ENCODE results near the gene CSGALNACT2. TPM values are rescaled to one million over a fixed set of nuclear protein-coding genes. Genes with fewer than 3 reads are reported as not detected.

CSGALNACT2 gene
- total and polyA plus RNA-seq, 4 experiments from 2014 or later: 21.1 to 48.2 (median 34.4) TPM

GRCh38 chr10:43122096-43122495, 16.1 kb upstream of the CSGALNACT2 start:
- Histone ChIP-seq H3K27ac (ENCODE audit: low read depth, low read length) (no peak overlapping the region), H3K27me3 (ENCODE audit: insufficient read depth, low read length) (no peaks in the 10 kb centered on the region), H3K9me3 (ENCODE audit: control insufficient read depth in 1 of 2, low read length in 2 of 2) (no peaks in the 10 kb centered on the region), H3K4me3 (ENCODE audit: low read length in 2 of 2) (no peak overlapping the region), H3K4me1 (ENCODE audit: insufficient read depth, low read length) (peaks cover 21% of the 10 kb centered on the region), H3K36me3 (ENCODE audit: insufficient read depth, low read length) (no peaks in the 10 kb centered on the region)
- H3K36me3 Mint-ChIP-seq: no peaks in the 10 kb centered on the region
- H3K27ac Mint-ChIP-seq: peak overlapping the region in 3 of 7 donors; percentile 16 to 95 (median 35)
- no peak for DNase-seq
- no peak overlapping the region for H3K4me3 Mint-ChIP-seq
- intact Hi-C loops (cut with micrococcal nuclease): no loop called here
- POLR2A ChIA-PET (ENCODE audit: partially characterized antibody): interaction anchor here (0.6 to 4.3 kb wide), 2 partner anchors 16 to 335 kb away, joined by 4 to 39 read pairs; partner anchors contain the start of gene CSGALNACT2
- H3K27me3 Mint-ChIP-seq: peaks cover 0 to 1% of the 10 kb centered on the region in 2 donors
- peaks cover 17 to 28% (median 24%) of the 10 kb centered on the region in 4 donors for H3K4me1 Mint-ChIP-seq
- CTCF ChIA-PET (ENCODE audit: partially characterized antibody): interaction anchor here (1.0 kb wide), 1 partner anchor 16 kb away, joined by 3 read pairs; the partner anchor contains the start of gene CSGALNACT2
- H3K9me3 Mint-ChIP-seq: no peaks in the 10 kb centered on the region

- ChIA-PET POLR2A (ENCODE audit: partially characterized antibody) (interaction anchor here (0.6 to 4.3 kb wide), 2 partner anchors 15 to 334 kb away, joined by 4 to 39 read pairs; partner anchors contain the start of gene CSGALNACT2), CTCF (ENCODE audit: partially characterized antibody) (interaction anchor here (1.0 kb wide), 1 partner anchor 15 kb away, joined by 3 read pairs; the partner anchor contains the start of gene CSGALNACT2)
- no peak overlapping the region for H3K4me3 Mint-ChIP-seq
- Histone ChIP-seq H3K4me3 (ENCODE audit: low read length in 2 of 2) (no peak overlapping the region), H3K27ac (ENCODE audit: low read depth, low read length) (no peak overlapping the region), H3K9me3 (ENCODE audit: control insufficient read depth in 1 of 2, low read length in 2 of 2) (no peaks in the 10 kb centered on the region), H3K36me3 (ENCODE audit: insufficient read depth, low read length) (no peaks in the 10 kb centered on the region), H3K4me1 (ENCODE audit: insufficient read depth, low read length) (peaks cover 21% of the 10 kb centered on the region), H3K27me3 (ENCODE audit: insufficient read depth, low read length) (no peaks in the 10 kb centered on the region)
- no peak for DNase-seq
- no peaks in the 10 kb centered on the region for H3K9me3 Mint-ChIP-seq
- H3K27me3 Mint-ChIP-seq: peaks cover 0 to 1% of the 10 kb centered on the region in 2 donors
- H3K4me1 Mint-ChIP-seq: peaks cover 17 to 32% (median 24%) of the 10 kb centered on the region in 4 donors
- H3K27ac Mint-ChIP-seq: no peak overlapping the region
- intact Hi-C loops (cut with micrococcal nuclease): no loop called here
- H3K36me3 Mint-ChIP-seq: no peaks in the 10 kb centered on the region
Observed at GRCh38 chr10:43122826-43123225, 15.4 kb upstream of the CSGALNACT2 start.

- no peaks in the 10 kb centered on the region for H3K27me3 ChIP-seq (ENCODE audit: insufficient read depth, low read length)
- Mint-ChIP-seq H3K4me1 (peaks cover 17 to 32% (median 24%) of the 10 kb centered on the region in 4 donors), H3K27ac (peak overlapping the region in 2 of 7 donors; percentile 17 to 70), H3K4me3 (no peak overlapping the region), H3K9me3 (no peaks in the 10 kb centered on the region), H3K36me3 (no peaks in the 10 kb centered on the region), H3K27me3 (peaks cover 0 to 1% of the 10 kb centered on the region in 2 donors)
- H3K4me3 ChIP-seq (ENCODE audit: low read length in 2 of 2): no peak overlapping the region
- DNase-seq: no peak
- H3K27ac ChIP-seq (ENCODE audit: low read depth, low read length): no peak overlapping the region
- intact Hi-C loops (cut with micrococcal nuclease): no loop called here
- H3K9me3 ChIP-seq (ENCODE audit: control insufficient read depth in 1 of 2, low read length in 2 of 2): no peaks in the 10 kb centered on the region
- POLR2A ChIA-PET (ENCODE audit: partially characterized antibody): interaction anchor here (1.0 to 4.3 kb wide), 2 partner anchors 15 kb away, joined by 5 to 39 read pairs; partner anchors contain the start of gene CSGALNACT2
- CTCF ChIA-PET (ENCODE audit: partially characterized antibody): interaction anchor here (1.0 to 1.3 kb wide), 2 partner anchors 14 to 169 kb away, joined by 3 read pairs; partner anchors contain the start of gene CSGALNACT2
- no peaks in the 10 kb centered on the region for H3K36me3 ChIP-seq (ENCODE audit: insufficient read depth, low read length)
- H3K4me1 ChIP-seq (ENCODE audit: insufficient read depth, low read length): peaks cover 21% of the 10 kb centered on the region
Observed at GRCh38 chr10:43123361-43124093, 14.7 kb upstream of the CSGALNACT2 start.

DNA sequence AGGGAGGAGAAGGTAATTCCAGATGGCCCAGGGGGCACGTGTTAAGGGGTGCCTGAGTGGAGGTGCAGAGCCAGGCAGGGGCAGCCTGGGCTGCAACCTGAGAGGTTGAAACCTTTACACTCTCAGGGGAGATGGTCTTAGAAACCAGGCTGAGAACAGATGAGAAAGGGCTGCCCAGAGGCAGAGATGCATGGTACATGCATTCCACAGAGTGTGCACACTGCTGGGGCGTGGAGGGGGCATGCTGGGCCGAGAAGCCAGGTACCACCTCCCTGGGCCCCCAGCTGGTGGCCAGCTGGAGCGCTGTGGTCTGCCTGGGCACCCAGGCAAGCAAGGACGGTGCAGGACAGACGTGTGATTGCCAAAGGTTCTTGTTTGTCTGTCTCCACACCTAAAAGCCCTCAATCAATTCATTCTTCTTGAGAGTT, 14.1 kb upstream of the CSGALNACT2 start:
- no peaks in the 10 kb centered on the region for H3K27me3 ChIP-seq (ENCODE audit: insufficient read depth, low read length)
- H3K9me3 Mint-ChIP-seq: no peaks in the 10 kb centered on the region
- no peaks in the 10 kb centered on the region for H3K36me3 ChIP-seq (ENCODE audit: insufficient read depth, low read length)
- no peak overlapping the region for H3K4me3 ChIP-seq (ENCODE audit: low read length in 2 of 2)
- H3K27ac ChIP-seq (ENCODE audit: low read depth, low read length): no peak overlapping the region
- CTCF ChIA-PET (ENCODE audit: partially characterized antibody): interaction anchor here (1.3 kb wide), 1 partner anchor 168 kb away, joined by 3 read pairs; no protein-coding TSS in a partner anchor
- no peak overlapping the region for H3K4me3 Mint-ChIP-seq
- intact Hi-C loops (cut with micrococcal nuclease): no loop called here
- H3K27ac Mint-ChIP-seq: peak overlapping the region in 2 of 7 donors; percentile 17 to 70
- peaks cover 21% of the 10 kb centered on the region for H3K4me1 ChIP-seq (ENCODE audit: insufficient read depth, low read length)
- H3K27me3 Mint-ChIP-seq: peaks cover 0 to 1% of the 10 kb centered on the region in 2 donors
- no peak for DNase-seq
- POLR2A ChIA-PET (ENCODE audit: partially characterized antibody): interaction anchor here (1.0 kb wide), 1 partner anchor 14 kb away, joined by 5 read pairs; the partner anchor contains the start of gene CSGALNACT2
- H3K36me3 Mint-ChIP-seq: no peaks in the 10 kb centered on the region
- peaks cover 17 to 33% (median 24%) of the 10 kb centered on the region in 4 donors for H3K4me1 Mint-ChIP-seq
- H3K9me3 ChIP-seq (ENCODE audit: control insufficient read depth in 1 of 2, low read length in 2 of 2): no peaks in the 10 kb centered on the region

GRCh38 chr10:43124574-43125273, 13.5 kb upstream of the CSGALNACT2 start:
- no peak for DNase-seq
- peaks cover 21% of the 10 kb centered on the region for H3K4me1 ChIP-seq (ENCODE audit: insufficient read depth, low read length)

GRCh38 chr10:43125274-43125845, 12.9 kb upstream of the CSGALNACT2 start:
- Histone ChIP-seq H3K9me3 (ENCODE audit: control insufficient read depth in 1 of 2, low read length in 2 of 2) (no peaks in the 10 kb centered on the region), H3K27ac (ENCODE audit: low read depth, low read length) (no peak overlapping the region), H3K4me1 (ENCODE audit: insufficient read depth, low read length) (peaks cover 18% of the 10 kb centered on the region), H3K27me3 (ENCODE audit: insufficient read depth, low read length) (no peaks in the 10 kb centered on the region), H3K4me3 (ENCODE audit: low read length in 2 of 2) (no peak overlapping the region), H3K36me3 (ENCODE audit: insufficient read depth, low read length) (no peaks in the 10 kb centered on the region)
- Mint-ChIP-seq H3K27ac (peak overlapping the region in 2 of 7 donors; percentile 57 to 68), H3K4me3 (no peak overlapping the region), H3K27me3 (peaks cover 0 to 1% of the 10 kb centered on the region in 2 donors), H3K36me3 (no peaks in the 10 kb centered on the region), H3K4me1 (peaks cover 18 to 36% (median 21%) of the 10 kb centered on the region in 4 donors), H3K9me3 (no peaks in the 10 kb centered on the region)
- CTCF ChIA-PET (ENCODE audit: partially characterized antibody): no interaction called here
- DNase-seq: no peak
- intact Hi-C loops (cut with micrococcal nuclease): no loop called here
- POLR2A ChIA-PET (ENCODE audit: partially characterized antibody): no interaction called here

More at GRCh38 chr10:43124574-43125273, 13.5 kb upstream of the CSGALNACT2 start:
- H3K27me3 Mint-ChIP-seq: peaks cover 0 to 1% of the 10 kb centered on the region in 2 donors
- ChIA-PET POLR2A (ENCODE audit: partially characterized antibody) (interaction anchor here (1.0 kb wide), 1 partner anchor 13 kb away, joined by 5 read pairs; the partner anchor contains the start of gene CSGALNACT2), CTCF (ENCODE audit: partially characterized antibody) (interaction anchor here (1.3 kb wide), 1 partner anchor 168 kb away, joined by 3 read pairs; no protein-coding TSS in a partner anchor)
- peaks cover 19 to 38% (median 24%) of the 10 kb centered on the region in 4 donors for H3K4me1 Mint-ChIP-seq
- Histone ChIP-seq H3K36me3 (ENCODE audit: insufficient read depth, low read length) (no peaks in the 10 kb centered on the region), H3K9me3 (ENCODE audit: control insufficient read depth in 1 of 2, low read length in 2 of 2) (no peaks in the 10 kb centered on the region), H3K27ac (ENCODE audit: low read depth, low read length) (no peak overlapping the region), H3K27me3 (ENCODE audit: insufficient read depth, low read length) (no peaks in the 10 kb centered on the region), H3K4me3 (ENCODE audit: low read length in 2 of 2) (no peak overlapping the region)
- no peak overlapping the region for H3K4me3 Mint-ChIP-seq
- peak overlapping the region in 3 of 7 donors; percentile 47 to 68 (median 57) for H3K27ac Mint-ChIP-seq
- intact Hi-C loops (cut with micrococcal nuclease): no loop called here
- H3K36me3 Mint-ChIP-seq: no peaks in the 10 kb centered on the region
- no peaks in the 10 kb centered on the region for H3K9me3 Mint-ChIP-seq

Data from CD4-positive, alpha-beta memory T cell (primary cell).